ENCODE measurements around the gene PAM.

GRCh38 chr5:102765350-102765749, 10.2 kb downstream of the PAM start:
- TF ChIP-seq GATA2 (IDR thresholded peaks at IDR 0.05; ENCODE audit: low read depth, low read length) = no peak
- no peak for TF ChIP-seq GATA3 (IDR thresholded peaks at IDR 0.05; ENCODE audit: low read depth, low read length)
